ENCODE results near the gene PTGIR.

Gene PTGIR

GRCh38 chr19:46585539-46585938, 39.4 kb downstream of the PTGIR start:
- Histone ChIP-seq H3K27me3 (ENCODE audit: control insufficient read depth in 2 of 2, insufficient read depth in 2 of 2, low read length in 2 of 2) (no peaks in the 10 kb centered on the region), H3K9ac (ENCODE audit: low read depth in 1 of 2, low read length in 2 of 2) (no peak overlapping the region), H3K9me3 (ENCODE audit: control insufficient read depth in 2 of 2, low read length in 2 of 2) (no peaks in the 10 kb centered on the region), H3K36me3 (ENCODE audit: control insufficient read depth in 2 of 2, insufficient read depth in 2 of 2, low read length in 2 of 2) (no peaks in the 10 kb centered on the region), H3K27ac (ENCODE audit: low read depth in 2 of 2, low read length in 2 of 2) (no peak overlapping the region), H3K4me3 (ENCODE audit: low read length in 2 of 2) (no peak overlapping the region), H3K4me1 (ENCODE audit: control insufficient read depth in 2 of 2, insufficient read depth in 2 of 2, low read length in 2 of 2) (no peaks in the 10 kb centered on the region)

- H3K9me3 ChIP-seq (ENCODE audit: control insufficient read depth in 2 of 2, low read length in 2 of 2): no peaks in the 10 kb centered on the region
- no peak overlapping the region for H3K9ac ChIP-seq (ENCODE audit: low read depth in 1 of 2, low read length in 2 of 2)
- no peaks in the 10 kb centered on the region for H3K4me1 ChIP-seq (ENCODE audit: control insufficient read depth in 2 of 2, insufficient read depth in 2 of 2, low read length in 2 of 2)
- no peak overlapping the region for H3K27ac ChIP-seq (ENCODE audit: low read depth in 2 of 2, low read length in 2 of 2)
- H3K4me3 ChIP-seq (ENCODE audit: low read length in 2 of 2): no peak overlapping the region
- no peaks in the 10 kb centered on the region for H3K27me3 ChIP-seq (ENCODE audit: control insufficient read depth in 2 of 2, insufficient read depth in 2 of 2, low read length in 2 of 2)
- no peaks in the 10 kb centered on the region for H3K36me3 ChIP-seq (ENCODE audit: control insufficient read depth in 2 of 2, insufficient read depth in 2 of 2, low read length in 2 of 2)
Observed at GRCh38 chr19:46580247-46580646, 44.6 kb downstream of the PTGIR start.

- Histone ChIP-seq H3K27ac (ENCODE audit: low read depth in 2 of 2, low read length in 2 of 2) (no peak overlapping the region), H3K9me3 (ENCODE audit: control insufficient read depth in 2 of 2, low read length in 2 of 2) (no peaks in the 10 kb centered on the region), H3K9ac (ENCODE audit: low read depth in 1 of 2, low read length in 2 of 2) (no peak overlapping the region), H3K27me3 (ENCODE audit: control insufficient read depth in 2 of 2, insufficient read depth in 2 of 2, low read length in 2 of 2) (no peaks in the 10 kb centered on the region), H3K36me3 (ENCODE audit: control insufficient read depth in 2 of 2, insufficient read depth in 2 of 2, low read length in 2 of 2) (no peaks in the 10 kb centered on the region), H3K4me3 (ENCODE audit: low read length in 2 of 2) (no peak overlapping the region), H3K4me1 (ENCODE audit: control insufficient read depth in 2 of 2, insufficient read depth in 2 of 2, low read length in 2 of 2) (no peaks in the 10 kb centered on the region)
Observed at GRCh38 chr19:46579361-46579879, 45.5 kb downstream of the PTGIR start.

GRCh38 chr19:46578450-46578849, 46.4 kb downstream of the PTGIR start:
- Histone ChIP-seq H3K4me1 (ENCODE audit: control insufficient read depth in 2 of 2, insufficient read depth in 2 of 2, low read length in 2 of 2) (no peaks in the 10 kb centered on the region), H3K27ac (ENCODE audit: low read depth in 2 of 2, low read length in 2 of 2) (no peak overlapping the region), H3K36me3 (ENCODE audit: control insufficient read depth in 2 of 2, insufficient read depth in 2 of 2, low read length in 2 of 2) (no peaks in the 10 kb centered on the region), H3K27me3 (ENCODE audit: control insufficient read depth in 2 of 2, insufficient read depth in 2 of 2, low read length in 2 of 2) (no peaks in the 10 kb centered on the region), H3K9ac (ENCODE audit: low read depth in 1 of 2, low read length in 2 of 2) (no peak overlapping the region), H3K9me3 (ENCODE audit: control insufficient read depth in 2 of 2, low read length in 2 of 2) (no peaks in the 10 kb centered on the region), H3K4me3 (ENCODE audit: low read length in 2 of 2) (no peak overlapping the region)

GRCh38 chr19:46574533-46574932, 50.4 kb downstream of the PTGIR start:
- Histone ChIP-seq H3K9ac (ENCODE audit: low read depth in 1 of 2, low read length in 2 of 2) (no peak overlapping the region), H3K36me3 (ENCODE audit: control insufficient read depth in 2 of 2, insufficient read depth in 2 of 2, low read length in 2 of 2) (no peaks in the 10 kb centered on the region), H3K27me3 (ENCODE audit: control insufficient read depth in 2 of 2, insufficient read depth in 2 of 2, low read length in 2 of 2) (no peaks in the 10 kb centered on the region), H3K4me1 (ENCODE audit: control insufficient read depth in 2 of 2, insufficient read depth in 2 of 2, low read length in 2 of 2) (no peaks in the 10 kb centered on the region), H3K27ac (ENCODE audit: low read depth in 2 of 2, low read length in 2 of 2) (no peak overlapping the region), H3K9me3 (ENCODE audit: control insufficient read depth in 2 of 2, low read length in 2 of 2) (no peaks in the 10 kb centered on the region), H3K4me3 (ENCODE audit: low read length in 2 of 2) (no peak overlapping the region)

- Histone ChIP-seq H3K9ac (ENCODE audit: low read depth in 1 of 2, low read length in 2 of 2) (no peak overlapping the region), H3K36me3 (ENCODE audit: control insufficient read depth in 2 of 2, insufficient read depth in 2 of 2, low read length in 2 of 2) (no peaks in the 10 kb centered on the region), H3K27ac (ENCODE audit: low read depth in 2 of 2, low read length in 2 of 2) (no peak overlapping the region), H3K4me3 (ENCODE audit: low read length in 2 of 2) (no peak overlapping the region), H3K4me1 (ENCODE audit: control insufficient read depth in 2 of 2, insufficient read depth in 2 of 2, low read length in 2 of 2) (no peaks in the 10 kb centered on the region), H3K9me3 (ENCODE audit: control insufficient read depth in 2 of 2, low read length in 2 of 2) (no peaks in the 10 kb centered on the region), H3K27me3 (ENCODE audit: control insufficient read depth in 2 of 2, insufficient read depth in 2 of 2, low read length in 2 of 2) (no peaks in the 10 kb centered on the region)
Observed at GRCh38 chr19:46573679-46574498, 51.0 kb downstream of the PTGIR start.

- Histone ChIP-seq H3K4me3 (ENCODE audit: low read length in 2 of 2) (no peak overlapping the region), H3K27ac (ENCODE audit: low read depth in 2 of 2, low read length in 2 of 2) (no peak overlapping the region), H3K36me3 (ENCODE audit: control insufficient read depth in 2 of 2, insufficient read depth in 2 of 2, low read length in 2 of 2) (no peaks in the 10 kb centered on the region), H3K4me1 (ENCODE audit: control insufficient read depth in 2 of 2, insufficient read depth in 2 of 2, low read length in 2 of 2) (no peaks in the 10 kb centered on the region), H3K9me3 (ENCODE audit: control insufficient read depth in 2 of 2, low read length in 2 of 2) (no peaks in the 10 kb centered on the region), H3K27me3 (ENCODE audit: control insufficient read depth in 2 of 2, insufficient read depth in 2 of 2, low read length in 2 of 2) (no peaks in the 10 kb centered on the region), H3K9ac (ENCODE audit: low read depth in 1 of 2, low read length in 2 of 2) (no peak overlapping the region)
Observed at GRCh38 chr19:46571495-46571894, 53.4 kb downstream of the PTGIR start.
